ENCODE data around the gene MARVELD2. TPM values are rescaled to one million over a fixed set of nuclear protein-coding genes. Genes with fewer than 3 reads are reported as not detected.

Gene MARVELD2
- total and polyA plus RNA-seq, 2 of the 13 experiments (the other 11 are each of a cell fraction or from before 2014, with no cell fraction given): 11.1 to 15.4 TPM

- Histone ChIP-seq H3K27ac (ENCODE audit: extremely low read length, insufficient read depth, low read length) (no peak overlapping the region), H3K36me3 (replicated peaks in 1 of 2; ENCODE audit: control insufficient read depth in 1 of 2, insufficient read depth in 2 of 2, low read length in 2 of 2) (no peaks in the 10 kb centered on the region)
- BruUV-seq (replicated peaks): no TSS peak
- TF ChIP-seq HES4 (CRISPR knock-in tag; IDR thresholded peaks at IDR 0.05; ENCODE audit: borderline replicate concordance) (no peak), ZBTB33 (CRISPR knock-in tag; IDR thresholded peaks at IDR 0.05) (no peak), ZGPAT (CRISPR knock-in tag; IDR thresholded peaks at IDR 0.05) (no peak), ZFP37 (CRISPR knock-in tag; IDR thresholded peaks at IDR 0.05; ENCODE audit: borderline replicate concordance) (no peak), NCOA1 (CRISPR knock-in tag; IDR thresholded peaks at IDR 0.05) (no peak), SNAI1 (CRISPR knock-in tag; IDR thresholded peaks at IDR 0.05; ENCODE audit: borderline replicate concordance) (no peak), HNF4G (IDR thresholded peaks at IDR 0.05; ENCODE audit: borderline replicate concordance, low read depth, low read length) (no peak), HNF4G (CRISPR knock-in tag; IDR thresholded peaks at IDR 0.05; ENCODE audit: borderline replicate concordance, low read depth) (no peak), KDM5B (CRISPR knock-in tag; IDR thresholded peaks at IDR 0.05; ENCODE audit: borderline replicate concordance) (no peak), REST (IDR thresholded peaks at IDR 0.05; ENCODE audit: borderline replicate concordance in 1 of 2, low read depth in 1 of 2, low read length in 2 of 2) (no peak), ZNF292 (CRISPR knock-in tag; IDR thresholded peaks at IDR 0.05; ENCODE audit: borderline replicate concordance, low read depth) (no peak), ZBTB14 (CRISPR knock-in tag; IDR thresholded peaks at IDR 0.05) (no peak), ZMAT5 (CRISPR knock-in tag; IDR thresholded peaks at IDR 0.05; ENCODE audit: borderline replicate concordance, low read depth) (no peak), ZNF275 (CRISPR knock-in tag; IDR thresholded peaks at IDR 0.05; ENCODE audit: borderline replicate concordance) (no peak), ZSCAN12 (CRISPR knock-in tag; IDR thresholded peaks at IDR 0.05) (no peak)
These were observed 34.6 kb downstream of the MARVELD2 start for GRCh38 chr5:69449511-69449910.

More at GRCh38 chr5:69449511-69449910, 34.6 kb downstream of the MARVELD2 start:
- ChIA-PET POLR2A (no interaction called here), CTCF (ENCODE audit: low intra/inter-chr PET ratio, low total read pairs) (no interaction called here)
- in situ Hi-C loops (cut with HindIII; ENCODE audit: extremely low pct_ligation_motif_present, low pct_unique_long_range_greater_than_20kb): no loop called here
- intact Hi-C loops (cut with micrococcal nuclease; ENCODE audit: unreplicated experiment): no loop called here
- Histone ChIP-seq H3K9me3 (ENCODE audit: low read length) (no peaks in the 10 kb centered on the region), H3K27me3 (ENCODE audit: control insufficient read depth in 1 of 2, insufficient read depth in 2 of 2, low read length in 2 of 2) (no peaks in the 10 kb centered on the region), H3K4me3 (replicated peaks in 1 of 3; ENCODE audit: insufficient read depth in 1 of 3, low read depth in 2 of 3, low read length in 3 of 3) (no peak overlapping the region), H3K4me2 (ENCODE audit: low read depth, low read length) (no peak overlapping the region), H2AFZ (ENCODE audit: low read length) (no peak overlapping the region), H3K9ac (ENCODE audit: insufficient read depth, low read depth, low read length) (no peak overlapping the region), H4K20me1 (ENCODE audit: insufficient read depth, low read length) (no peaks in the 10 kb centered on the region), H3K79me2 (ENCODE audit: insufficient read depth, low read length) (no peaks in the 10 kb centered on the region), H3K4me1 (ENCODE audit: insufficient read depth, low read length) (peaks cover 55% of the 10 kb centered on the region)
- FAIRE-seq (no peak), ATAC-seq (no peak), DNase-seq (ENCODE audit: low spot score) (no peak)
- whole genome bisulfite sequencing (ENCODE audit: low lambda C conversion rate): 96% methylated on average over 8 of the region's 8 CpGs

Data from HepG2 (cell line).